GM21447 (cell line): ENCODE results near the gene NCBP3.
"Not testable (repeated sequence)": the region's sequence is repeated elsewhere in the genome, so short reads cannot be mapped to it uniquely, and the experiment has no call there.

Experiments used
- ATAC-seq: cut with Tn5 transposase; IDR thresholded peaks from one replicate; pipeline ENCODE4 v1.9.1; 2021; ENCODE audit not compliant: unreplicated experiment

NCBP3 gene

GRCh38 chr17:3882276-3882675, 36.2 kb upstream of the NCBP3 start:
- no peak for ATAC-seq

DNA sequence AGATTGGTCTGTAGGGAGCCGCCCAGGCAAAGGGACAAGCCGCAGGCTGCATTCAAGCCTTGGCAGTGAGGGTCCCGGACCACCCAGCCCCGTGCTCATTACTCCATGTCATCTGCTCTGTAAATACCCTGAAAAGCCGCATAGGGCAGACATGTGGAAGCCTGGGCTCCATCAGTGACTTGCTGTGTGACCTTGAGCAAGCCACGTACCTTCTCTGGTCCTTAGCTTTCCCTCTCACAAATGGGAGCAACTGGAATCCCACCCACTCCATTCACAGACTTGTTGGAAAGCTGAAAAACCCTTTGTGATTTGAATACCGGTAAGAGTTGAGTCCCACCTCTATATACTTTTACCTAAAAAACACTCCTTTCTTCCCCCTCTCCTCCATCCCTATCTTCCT, 34.9 kb upstream of the NCBP3 start:
- no peak for ATAC-seq

DNA sequence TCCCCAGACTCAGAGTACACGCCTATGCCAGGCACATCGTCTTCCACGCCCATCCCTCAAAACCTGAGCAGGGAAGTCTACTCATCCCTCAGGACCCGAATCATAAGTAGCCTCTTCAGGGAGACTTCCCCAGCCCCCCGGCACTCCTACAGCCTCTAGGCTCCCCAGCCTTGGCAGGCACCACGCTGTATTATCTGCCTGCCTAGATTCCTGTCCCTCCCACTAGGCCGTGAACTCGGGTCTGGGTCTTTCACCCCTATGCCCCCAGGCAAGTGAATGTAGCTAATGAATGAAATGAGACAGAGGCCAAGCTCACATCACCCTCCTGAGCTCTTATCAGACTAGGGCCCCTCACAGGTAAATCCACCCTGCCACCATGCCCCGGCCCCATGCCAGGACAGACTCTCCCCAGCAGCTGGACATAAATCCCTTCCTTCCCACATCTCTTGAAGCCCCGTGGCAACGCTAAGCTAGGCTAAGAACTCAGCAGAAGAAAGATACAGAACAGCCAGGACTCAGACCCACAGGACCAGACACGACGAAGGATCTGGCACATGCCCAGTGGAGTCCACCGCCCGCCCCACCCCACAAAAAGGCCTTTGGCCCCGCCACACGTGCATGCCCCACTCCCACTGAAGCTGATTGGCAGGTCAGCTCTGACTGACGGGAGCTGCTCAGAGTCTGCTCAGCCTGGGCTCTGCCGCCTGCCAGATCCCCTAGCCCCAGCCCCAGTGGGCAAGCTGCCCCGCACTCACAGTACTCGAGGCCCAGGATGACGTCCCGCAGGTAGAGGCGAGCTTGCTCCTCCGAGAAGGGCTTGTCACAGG, 33.8 kb upstream of the NCBP3 start:
- ATAC-seq = no peak

DNA sequence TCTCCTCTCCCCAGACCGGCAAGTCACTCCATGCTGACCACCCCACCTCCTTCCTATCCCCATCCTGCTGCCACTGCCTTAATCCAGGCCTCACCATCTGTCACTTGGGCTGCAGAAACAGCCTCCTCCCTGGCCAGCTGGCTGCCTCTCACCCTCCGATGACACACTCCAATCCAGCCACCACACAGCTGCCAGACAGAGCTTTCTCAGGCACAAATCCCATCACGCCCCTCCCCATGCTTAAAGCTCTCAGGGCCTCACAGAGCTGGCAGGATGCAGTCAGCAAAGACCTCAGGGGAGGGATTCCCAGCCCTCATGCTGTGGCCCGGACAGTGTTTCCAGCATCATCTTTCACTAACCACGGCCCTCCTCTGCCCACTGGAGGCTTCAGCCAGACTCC, 33.1 kb upstream of the NCBP3 start:
- no peak for ATAC-seq

DNA sequence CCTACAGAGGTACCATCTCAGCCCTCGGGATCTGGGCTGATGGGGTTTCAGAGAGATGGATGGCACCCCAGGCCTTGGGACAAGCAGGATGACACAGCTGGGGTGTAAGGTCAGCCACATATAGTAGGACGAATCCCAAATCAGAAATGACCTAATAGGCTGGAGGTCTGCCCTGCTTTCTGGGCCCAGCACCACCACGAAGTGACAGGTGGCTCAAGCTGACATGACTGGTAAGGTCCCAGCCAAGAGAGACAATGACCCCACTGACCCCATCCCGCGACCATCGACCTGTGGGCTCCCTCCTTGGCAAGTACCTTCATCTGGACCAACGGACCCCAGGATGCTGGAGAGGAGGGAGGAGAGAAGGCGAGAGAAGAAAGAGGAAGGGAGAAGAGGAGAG, 31.2 kb upstream of the NCBP3 start:
- ATAC-seq = no peak

DNA sequence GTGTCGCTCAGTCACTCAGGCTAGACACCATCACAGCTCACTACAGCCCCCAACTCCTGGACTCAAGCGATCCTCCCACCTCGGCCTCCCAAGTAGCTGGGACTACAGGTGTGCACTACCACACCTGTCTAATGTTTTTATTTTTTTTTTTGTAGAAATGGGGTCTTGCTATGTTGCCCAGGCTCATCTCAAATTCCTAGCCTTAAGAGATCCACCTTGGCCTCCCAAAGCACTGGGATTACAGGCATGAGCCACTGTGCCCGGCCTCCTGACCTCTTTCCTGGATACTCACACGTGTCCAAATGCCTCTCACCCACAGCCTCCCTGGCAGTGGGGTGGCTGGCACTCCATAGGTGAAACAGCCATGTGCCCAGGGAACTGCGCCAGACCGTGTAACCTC, 29.3 kb upstream of the NCBP3 start:
- no peak for ATAC-seq

- ATAC-seq = no peak
Measured at GRCh38 chr17:3873862-3874261, 27.8 kb upstream of the NCBP3 start.

DNA sequence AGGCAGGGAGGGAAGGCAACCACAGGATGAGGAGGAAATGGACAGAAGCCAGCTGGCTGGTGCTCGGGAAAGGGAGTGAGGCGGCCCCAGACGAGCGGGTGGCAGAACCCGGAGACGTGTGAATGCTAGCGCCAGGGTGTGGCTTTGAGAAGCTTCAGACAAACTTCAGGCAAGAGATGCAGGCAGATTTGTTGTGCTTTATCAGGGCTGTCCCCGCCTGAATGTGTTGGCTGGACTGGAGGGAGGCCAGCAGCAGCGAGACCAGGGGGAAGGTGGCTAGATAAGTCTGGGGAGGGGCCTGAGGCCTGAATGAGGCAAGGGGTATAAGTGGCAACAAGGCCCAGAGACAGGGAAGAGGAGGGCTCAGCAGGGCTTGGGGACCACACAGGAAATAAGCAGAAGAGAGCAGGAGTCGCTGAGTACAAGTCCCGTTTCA, 24.8 kb upstream of the NCBP3 start:
- no peak for ATAC-seq

DNA sequence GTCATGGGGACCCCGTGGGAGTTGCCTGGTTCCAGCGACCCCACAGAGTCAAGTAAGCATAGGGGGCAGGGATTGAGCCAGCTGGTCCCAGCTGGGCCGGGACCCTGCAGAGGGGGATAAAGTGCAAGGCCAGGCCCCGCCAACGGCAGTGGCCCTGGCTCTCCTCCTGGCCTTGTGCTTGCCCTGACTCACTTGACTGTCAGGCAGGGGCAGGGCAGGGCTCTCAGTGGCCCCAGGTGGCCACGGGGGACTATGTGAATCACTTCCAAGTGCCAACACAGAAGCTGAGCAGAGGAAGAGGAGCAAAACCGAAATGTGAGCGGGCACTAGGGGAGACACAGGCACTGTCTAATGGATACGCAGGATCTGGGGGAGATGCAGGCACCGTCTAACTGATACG, 21.6 kb upstream of the NCBP3 start:
- ATAC-seq = no peak

GRCh38 chr17:3867106-3867505, 21.1 kb upstream of the NCBP3 start:
- ATAC-seq = no peak

GRCh38 chr17:3866276-3866675, 20.2 kb upstream of the NCBP3 start:
- no peak for ATAC-seq

- ATAC-seq = no peak
Measured at GRCh38 chr17:3865176-3865575, 19.1 kb upstream of the NCBP3 start.

DNA sequence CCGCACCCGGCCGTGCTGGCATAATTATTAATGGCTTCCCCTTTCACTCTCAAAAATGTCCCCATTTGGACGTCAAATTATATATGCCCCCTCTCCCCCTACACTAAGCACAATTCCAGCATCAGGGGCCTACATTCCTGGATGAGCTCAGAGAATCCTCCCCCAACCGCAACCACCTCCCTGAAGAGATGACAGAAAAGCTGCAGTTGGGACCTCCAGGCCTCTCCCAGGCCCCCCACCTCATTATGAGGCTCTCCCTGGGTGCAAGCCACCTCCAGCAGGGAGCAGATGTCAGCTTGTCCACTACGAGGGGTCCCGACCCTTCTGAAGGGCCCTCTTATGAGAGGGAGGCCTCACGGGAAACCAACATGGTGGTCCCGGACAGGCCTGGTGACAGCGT, 18.5 kb upstream of the NCBP3 start:
- no peak for ATAC-seq

DNA sequence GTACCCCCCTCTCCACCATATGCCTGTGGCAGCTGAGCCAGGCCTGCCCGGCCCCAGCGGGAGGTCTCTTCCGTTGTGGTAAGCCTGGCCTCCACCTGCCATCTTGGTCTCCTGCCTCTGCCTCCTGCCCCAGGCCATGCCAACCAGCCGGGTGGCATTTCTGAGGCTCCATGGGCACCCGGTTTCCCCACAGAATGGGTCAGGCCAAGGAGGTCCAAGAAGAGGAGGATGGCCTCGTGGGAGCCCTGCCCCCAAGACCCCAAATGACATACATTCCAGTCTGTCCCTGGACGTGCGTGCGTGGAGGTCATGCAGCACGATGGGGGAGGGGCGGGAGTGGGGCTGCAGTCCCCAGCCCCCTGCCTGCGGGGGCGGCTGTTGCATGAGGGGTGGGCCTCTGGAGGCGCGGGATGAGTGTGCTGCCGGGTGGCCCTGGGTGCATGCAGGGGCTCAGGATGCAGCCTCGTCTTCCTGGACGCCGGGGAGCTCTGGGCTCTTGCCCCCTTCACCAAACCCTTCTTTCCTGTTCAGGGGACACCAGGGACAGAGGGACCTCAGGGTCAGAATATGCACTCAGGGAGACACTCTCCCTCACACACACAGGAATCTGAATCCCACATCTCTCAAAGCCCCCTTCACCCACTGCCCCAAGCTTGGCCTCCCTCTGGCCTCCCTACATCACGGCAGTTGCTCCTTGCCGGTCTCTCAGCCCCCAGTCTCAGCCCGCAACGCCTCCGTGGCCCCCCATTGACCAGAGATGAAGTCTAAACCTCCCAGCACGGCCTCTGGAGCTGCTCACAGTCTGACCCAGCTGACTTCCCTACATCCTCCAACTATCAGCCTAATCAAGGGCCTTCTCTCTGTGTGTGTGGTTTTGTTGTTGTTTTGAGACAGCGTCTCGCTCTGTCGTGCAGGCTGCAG, 16.0 kb upstream of the NCBP3 start:
- ATAC-seq = no peak

GRCh38 chr17:3860939-3861700, 15.1 kb upstream of the NCBP3 start:
- no peak for ATAC-seq

GRCh38 chr17:3859940-3860339, 13.9 kb upstream of the NCBP3 start:
- no peak for ATAC-seq

DNA sequence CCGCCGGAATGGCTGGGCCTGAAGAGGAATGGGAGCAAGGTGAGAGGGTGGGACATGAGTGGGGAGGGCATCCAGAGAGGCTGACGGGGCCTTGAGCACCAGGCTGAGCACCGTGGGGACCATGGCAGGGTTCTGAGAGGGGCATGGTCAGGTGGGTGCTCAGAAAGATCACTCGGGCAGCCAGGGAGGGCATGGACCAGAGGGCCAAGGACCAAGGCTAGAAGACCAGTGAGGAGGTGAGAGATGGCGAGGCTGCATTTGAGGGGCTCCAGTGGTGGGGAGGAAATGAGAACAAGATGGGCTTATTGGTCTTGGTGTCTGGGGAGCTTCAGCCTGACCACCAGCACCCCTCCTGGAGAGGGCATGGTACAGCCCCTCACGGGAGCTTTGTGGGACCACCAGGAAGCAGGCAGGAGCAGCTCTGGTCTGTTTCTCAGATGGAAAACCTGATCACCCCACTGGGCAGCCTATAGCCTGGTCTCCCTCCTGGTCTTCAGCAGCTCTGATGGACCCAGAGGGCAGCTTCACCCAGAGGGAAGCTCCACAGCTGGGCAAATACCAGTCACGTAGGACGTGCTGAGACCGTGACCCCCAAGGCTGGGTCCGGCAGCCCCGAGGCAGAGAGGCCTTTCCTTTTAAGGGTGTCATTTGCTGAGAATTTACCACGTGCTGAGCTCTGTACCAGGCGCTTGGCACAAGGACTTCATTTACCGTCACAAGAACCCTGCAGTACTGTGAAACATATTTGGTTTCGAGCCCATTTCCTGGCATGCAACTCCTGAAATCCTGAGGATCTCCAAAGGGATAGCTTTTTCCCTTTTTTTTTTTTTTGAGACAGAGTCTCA, 11.4 kb upstream of the NCBP3 start:
- ATAC-seq = no peak

DNA sequence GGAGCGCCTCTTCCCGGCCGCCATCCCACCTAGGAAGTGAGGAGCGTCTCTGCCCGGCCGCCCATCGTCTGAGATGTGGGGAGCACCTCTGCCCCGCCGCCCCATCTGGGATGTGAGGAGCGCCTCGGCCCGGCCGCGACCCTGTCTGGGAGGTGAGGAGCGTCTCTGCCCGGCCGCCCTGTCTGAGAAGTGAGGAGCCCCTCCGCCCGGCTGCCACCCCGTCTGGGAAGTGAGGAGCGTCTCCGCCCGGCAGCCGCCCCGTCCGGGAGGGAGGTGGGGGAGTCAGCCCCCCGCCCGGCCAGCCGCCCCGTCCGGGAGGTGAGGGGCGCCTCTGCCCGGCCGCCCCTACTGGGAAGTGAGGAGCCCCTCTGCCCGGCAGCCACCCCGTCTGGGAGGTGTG, 8.2 kb upstream of the NCBP3 start:
- not testable (repeated sequence) for ATAC-seq

GRCh38 chr17:3852561-3852960, 6.5 kb upstream of the NCBP3 start:
- ATAC-seq = no peak

GRCh38 chr17:3851461-3852100, 5.5 kb upstream of the NCBP3 start:
- ATAC-seq = no peak
